Activated CD4-positive, alpha-beta T cell treated with anti-CD3 and anti-CD28 coated beads, Interleukin-2, amount 50 U/mL, for 1 hour (primary cell): ENCODE measurements around the gene UBE2E3.
A peak's percentile ranks its signal among the peaks of the same experiment; 100 is the strongest.
"Not testable (repeated sequence)": the region's sequence is repeated elsewhere in the genome, so short reads cannot be mapped to it uniquely, and the experiment has no call there.

ENCODE experiments used
- DNase-seq: peaks from one replicate; pipeline ENCODE4 v3.0.0-alpha.2; 2020

The UBE2E3 gene

GRCh38 chr2:181037922-181038321 lies 57.5 kb downstream of the UBE2E3 start:
- no peak for DNase-seq

GRCh38 chr2:181038796-181039195 lies 58.4 kb downstream of the UBE2E3 start:
- no peak for DNase-seq

- DNase-seq = not testable (repeated sequence)
Observed at GRCh38 chr2:181040839-181041238, 60.4 kb downstream of the UBE2E3 start.

GRCh38 chr2:181041661-181042060 lies 61.3 kb downstream of the UBE2E3 start:
- no peak for DNase-seq

- no peak for DNase-seq
Observed at GRCh38 chr2:181042706-181043105, 62.3 kb downstream of the UBE2E3 start.

- DNase-seq = no peak
Observed at GRCh38 chr2:181046833-181047232, 66.4 kb downstream of the UBE2E3 start.

- DNase-seq = no peak
Observed at GRCh38 chr2:181047829-181048228, 67.4 kb downstream of the UBE2E3 start.

- DNase-seq = no peak
Observed at GRCh38 chr2:181051861-181052522, 71.6 kb downstream of the UBE2E3 start.

- DNase-seq = no peak
Observed at GRCh38 chr2:181052523-181052891, 72.1 kb downstream of the UBE2E3 start.

- no peak for DNase-seq
Observed at GRCh38 chr2:181054256-181054655, 73.9 kb downstream of the UBE2E3 start.

- no peak for DNase-seq
Observed at GRCh38 chr2:181054843-181055242, 74.4 kb downstream of the UBE2E3 start.

- DNase-seq = peak; percentile 27
Observed at GRCh38 chr2:181058378-181059269, 78.2 kb downstream of the UBE2E3 start.

GRCh38 chr2:181063696-181064095 lies 83.3 kb downstream of the UBE2E3 start:
- DNase-seq = no peak

GRCh38 chr2:181065458-181065857 lies 85.1 kb downstream of the UBE2E3 start:
- DNase-seq = no peak

GRCh38 chr2:181066333-181066732 lies 85.9 kb downstream of the UBE2E3 start:
- no peak for DNase-seq

- DNase-seq = no peak
Observed at GRCh38 chr2:181070119-181070835, 89.9 kb downstream of the UBE2E3 start.

GRCh38 chr2:181070836-181071200 lies 90.4 kb downstream of the UBE2E3 start:
- no peak for DNase-seq

GRCh38 chr2:181072486-181073235 lies 92.3 kb downstream of the UBE2E3 start:
- no peak for DNase-seq

GRCh38 chr2:181073896-181074295 lies 93.5 kb downstream of the UBE2E3 start:
- no peak for DNase-seq

- no peak for DNase-seq
Observed at GRCh38 chr2:181074457-181074856, 94.1 kb downstream of the UBE2E3 start.

- no peak for DNase-seq
Observed at GRCh38 chr2:181076658-181077057, 96.3 kb downstream of the UBE2E3 start.

- no peak for DNase-seq
Observed at GRCh38 chr2:181077128-181077709, 96.8 kb downstream of the UBE2E3 start.

- DNase-seq = no peak
Observed at GRCh38 chr2:181083140-181083539, 102.7 kb downstream of the UBE2E3 start.
